ENCODE results near the gene DAB2IP. TPM values are rescaled to one million over a fixed set of nuclear protein-coding genes. Genes with fewer than 3 reads are reported as not detected.

Gene DAB2IP
- total RNA-seq, 2 experiments from 2014 or later = 0.06 TPM; not detected in 1

- H3K4me1 ChIP-seq (ENCODE audit: insufficient read depth, low read length) = no peaks in the 10 kb centered on the region
- H3K27me3 ChIP-seq (ENCODE audit: control insufficient read depth in 1 of 2, insufficient read depth in 2 of 2, low read length in 2 of 2) = no peaks in the 10 kb centered on the region
- ATAC-seq (ENCODE audit: poor library complexity) (no peak), DNase-seq (no peak)
- H3K27me3 Mint-ChIP-seq = no peaks in the 10 kb centered on the region
- H3K9me3 Mint-ChIP-seq = no peaks in the 10 kb centered on the region
- H3K27ac Mint-ChIP-seq = no peak overlapping the region
- no peak overlapping the region for H3K27ac ChIP-seq (ENCODE audit: low read depth in 1 of 2, low read length in 2 of 2)
- H3K36me3 Mint-ChIP-seq (ENCODE audit: low read depth) = no peaks in the 10 kb centered on the region
- H3K4me3 ChIP-seq (ENCODE audit: low read length) = no peak overlapping the region
- no peaks in the 10 kb centered on the region for H3K9me3 ChIP-seq (ENCODE audit: control insufficient read depth in 1 of 2, insufficient read depth in 1 of 2, low read length in 2 of 2)
- H3K4me1 Mint-ChIP-seq (ENCODE audit: low read depth) = no peaks in the 10 kb centered on the region
- intact Hi-C loops (cut with DNase I, micrococcal nuclease) = no loop called here
- ChIA-PET CTCF (no interaction called here), POLR2A (no interaction called here)
- no peaks in the 10 kb centered on the region for H3K36me3 ChIP-seq (ENCODE audit: insufficient read depth, low read length)
- H3K4me3 Mint-ChIP-seq = no peak overlapping the region
- no peak for TF ChIP-seq CTCF (IDR thresholded peaks at IDR 0.05)
Measured at GRCh38 chr9:121763561-121764370, 112.3 kb downstream of the DAB2IP start.

- H3K27ac Mint-ChIP-seq = no peak overlapping the region
- DNase-seq (no peak), ATAC-seq (ENCODE audit: poor library complexity) (no peak)
- TF ChIP-seq CTCF (IDR thresholded peaks at IDR 0.05) = no peak
- no peak overlapping the region for H3K27ac ChIP-seq (ENCODE audit: low read depth in 1 of 2, low read length in 2 of 2)
- H3K4me3 ChIP-seq (ENCODE audit: low read length) = no peak overlapping the region
- H3K36me3 ChIP-seq (ENCODE audit: insufficient read depth, low read length) = no peaks in the 10 kb centered on the region
- intact Hi-C loops (cut with DNase I, micrococcal nuclease) = no loop called here
- H3K27me3 Mint-ChIP-seq = no peaks in the 10 kb centered on the region
- H3K4me1 Mint-ChIP-seq (ENCODE audit: low read depth) = no peaks in the 10 kb centered on the region
- no peaks in the 10 kb centered on the region for H3K9me3 ChIP-seq (ENCODE audit: control insufficient read depth in 1 of 2, insufficient read depth in 1 of 2, low read length in 2 of 2)
- H3K36me3 Mint-ChIP-seq (ENCODE audit: low read depth) = no peaks in the 10 kb centered on the region
- H3K27me3 ChIP-seq (ENCODE audit: control insufficient read depth in 1 of 2, insufficient read depth in 2 of 2, low read length in 2 of 2) = no peaks in the 10 kb centered on the region
- H3K9me3 Mint-ChIP-seq = no peaks in the 10 kb centered on the region
- POLR2A ChIA-PET = no interaction called here
- CTCF ChIA-PET = no interaction called here
- H3K4me3 Mint-ChIP-seq = no peak overlapping the region
- no peaks in the 10 kb centered on the region for H3K4me1 ChIP-seq (ENCODE audit: insufficient read depth, low read length)
Measured at GRCh38 chr9:121764371-121764730, 112.9 kb downstream of the DAB2IP start.

- no peak for DNase-seq
- intact Hi-C loops (cut with DNase I, micrococcal nuclease) = no loop called here
Measured at GRCh38 chr9:121765021-121765950, 113.9 kb downstream of the DAB2IP start.

More at GRCh38 chr9:121765021-121765950, 113.9 kb downstream of the DAB2IP start:
- Mint-ChIP-seq H3K27me3 (no peaks in the 10 kb centered on the region), H3K4me1 (ENCODE audit: low read depth) (no peaks in the 10 kb centered on the region), H3K36me3 (ENCODE audit: low read depth) (no peaks in the 10 kb centered on the region), H3K4me3 (no peak overlapping the region), H3K27ac (no peak overlapping the region), H3K9me3 (no peaks in the 10 kb centered on the region)
- TF ChIP-seq CTCF (IDR thresholded peaks at IDR 0.05) = no peak
- Histone ChIP-seq H3K27me3 (ENCODE audit: control insufficient read depth in 1 of 2, insufficient read depth in 2 of 2, low read length in 2 of 2) (no peaks in the 10 kb centered on the region), H3K9me3 (ENCODE audit: control insufficient read depth in 1 of 2, insufficient read depth in 1 of 2, low read length in 2 of 2) (no peaks in the 10 kb centered on the region), H3K4me1 (ENCODE audit: insufficient read depth, low read length) (no peaks in the 10 kb centered on the region), H3K36me3 (ENCODE audit: insufficient read depth, low read length) (no peaks in the 10 kb centered on the region), H3K27ac (ENCODE audit: low read depth in 1 of 2, low read length in 2 of 2) (no peak overlapping the region), H3K4me3 (ENCODE audit: low read length) (no peak overlapping the region)
- ATAC-seq (ENCODE audit: poor library complexity) = no peak
- CTCF ChIA-PET = no interaction called here
- POLR2A ChIA-PET = no interaction called here

Measured in CD4-positive, alpha-beta T cell (primary cell).